ENCODE data around the gene PTPRN. TPM values are rescaled to one million over a fixed set of nuclear protein-coding genes. Genes with fewer than 3 reads are reported as not detected.

PTPRN gene
- total RNA-seq, 1 donor from 2014 or later = 0.75 TPM

- DNase-seq (ENCODE audit: low read depth) = no peak
- peak overlapping the region; percentile 96 for H3K4me3 ChIP-seq (ENCODE audit: low read depth, low read length)
- TF ChIP-seq, protein P1, sequence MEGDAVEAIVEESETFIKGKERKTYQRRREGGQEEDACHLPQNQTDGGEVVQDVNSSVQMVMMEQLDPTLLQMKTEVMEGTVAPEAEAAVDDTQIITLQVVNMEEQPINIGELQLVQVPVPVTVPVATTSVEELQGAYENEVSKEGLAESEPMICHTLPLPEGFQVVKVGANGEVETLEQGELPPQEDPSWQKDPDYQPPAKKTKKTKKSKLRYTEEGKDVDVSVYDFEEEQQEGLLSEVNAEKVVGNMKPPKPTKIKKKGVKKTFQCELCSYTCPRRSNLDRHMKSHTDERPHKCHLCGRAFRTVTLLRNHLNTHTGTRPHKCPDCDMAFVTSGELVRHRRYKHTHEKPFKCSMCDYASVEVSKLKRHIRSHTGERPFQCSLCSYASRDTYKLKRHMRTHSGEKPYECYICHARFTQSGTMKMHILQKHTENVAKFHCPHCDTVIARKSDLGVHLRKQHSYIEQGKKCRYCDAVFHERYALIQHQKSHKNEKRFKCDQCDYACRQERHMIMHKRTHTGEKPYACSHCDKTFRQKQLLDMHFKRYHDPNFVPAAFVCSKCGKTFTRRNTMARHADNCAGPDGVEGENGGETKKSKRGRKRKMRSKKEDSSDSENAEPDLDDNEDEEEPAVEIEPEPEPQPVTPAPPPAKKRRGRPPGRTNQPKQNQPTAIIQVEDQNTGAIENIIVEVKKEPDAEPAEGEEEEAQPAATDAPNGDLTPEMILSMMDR (conservative IDR thresholded peaks at IDR 0.05; ENCODE audit: low read depth, low read length) = no peak
Observed at GRCh38 chr2:219245899-219246230, 63.3 kb downstream of the PTPRN start.

DNA sequence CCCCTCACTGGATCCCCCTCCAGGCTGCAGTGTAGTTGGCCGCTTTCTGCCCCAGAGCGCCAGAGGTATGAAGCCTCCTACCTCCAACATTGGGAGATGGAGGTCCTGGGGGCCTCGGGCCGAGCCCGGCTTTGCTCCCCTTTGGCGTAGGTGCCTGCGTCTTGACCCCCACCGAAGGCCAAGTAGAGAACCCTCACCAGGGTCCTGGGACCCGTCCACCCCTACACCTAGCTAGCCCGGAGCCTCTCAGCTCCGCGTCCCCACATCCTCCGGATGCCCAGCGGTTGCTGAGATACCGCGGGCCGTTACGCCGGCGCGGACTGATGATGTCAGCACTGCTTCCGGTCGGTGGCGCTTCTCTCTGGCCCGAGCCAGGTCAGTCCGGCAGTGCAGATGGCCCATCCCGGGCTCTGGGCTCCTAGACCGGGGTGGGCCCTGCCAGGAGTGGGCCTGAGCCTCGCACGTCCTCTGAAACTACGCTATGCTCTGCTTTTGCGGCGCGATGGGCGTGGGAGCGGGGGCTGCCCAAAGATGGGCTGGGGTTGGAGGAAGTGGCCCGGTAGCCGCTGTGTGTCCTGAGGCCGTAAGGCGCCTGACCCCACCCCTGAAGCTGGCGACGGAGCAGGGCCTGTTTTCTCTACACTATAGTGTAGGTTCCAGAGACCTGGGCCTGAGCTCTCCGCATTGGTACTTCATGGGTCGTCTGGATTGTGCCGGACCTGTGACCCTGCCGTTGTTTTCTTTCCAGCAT, 63.9 kb downstream of the PTPRN start, which contains the start of the genes GLB1L and STK16:
GLB1L (minus strand) TSS at position 297 of the 751 bp plus-strand sequence. CDS start 1,871 bp downstream, outside the sequence.
STK16 (plus strand) TSS at position 332 of the 751 bp plus-strand sequence. CDS start 521 bp downstream, outside the sequence.
- TF ChIP-seq, protein P1 (conservative IDR thresholded peaks at IDR 0.05; ENCODE audit: low read depth, low read length) = no peak
- H3K4me3 ChIP-seq (ENCODE audit: low read depth, low read length) = peak within 1 kb of the TSS; percentile 96
- DNase-seq (ENCODE audit: low read depth) = no peak

- TF ChIP-seq, protein P1 (conservative IDR thresholded peaks at IDR 0.05; ENCODE audit: low read depth, low read length) = no peak
- DNase-seq (ENCODE audit: low read depth) = no peak
- peak overlapping the region; percentile 96 for H3K4me3 ChIP-seq (ENCODE audit: low read depth, low read length)
Observed at GRCh38 chr2:219244789-219245147, 64.4 kb downstream of the PTPRN start.

GRCh38 chr2:219243291-219243761, 65.9 kb downstream of the PTPRN start:
- TF ChIP-seq, protein P1 (conservative IDR thresholded peaks at IDR 0.05; ENCODE audit: low read depth, low read length) = no peak
- H3K4me3 ChIP-seq (ENCODE audit: low read depth, low read length) = peak overlapping the region; percentile 61
- DNase-seq (ENCODE audit: low read depth) = no peak

Other genes starting within 250 kb of the PTPRN start
- gene IHH, start 248.5 kb downstream of the PTPRN start, total RNA-seq = 0.29 TPM in 1 of 2 replicates, not detected in the other
- gene NHEJ1, start 148.6 kb downstream of the PTPRN start, total RNA-seq = 13.1 and 17.1 TPM in 2 replicates
- 0.06 TPM in 1 of 2 replicates, not detected in the other for gene SLC23A3, start 139.4 kb downstream of the PTPRN start, total RNA-seq
- gene CNPPD1, start 132.5 kb downstream of the PTPRN start, total RNA-seq = 37.5 and 51.0 TPM in 2 replicates
- 34.4 and 40.1 TPM in 2 replicates for gene RETREG2, start 131.1 kb downstream of the PTPRN start, total RNA-seq
- gene ZFAND2B, start 102.6 kb downstream of the PTPRN start, total RNA-seq = 29.7 and 31.6 TPM in 2 replicates
- gene ABCB6, start 90.4 kb downstream of the PTPRN start, total RNA-seq = 9.3 and 11.7 TPM in 2 replicates
- gene ATG9A, start 79.8 kb downstream of the PTPRN start, total RNA-seq = 34.1 and 52.9 TPM in 2 replicates
- gene ANKZF1, start 79.6 kb downstream of the PTPRN start, total RNA-seq = 20.3 and 50.3 TPM in 2 replicates
- gene GLB1L, start 64.0 kb downstream of the PTPRN start, total RNA-seq = 10.4 and 11.0 TPM in 2 replicates
- 10.1 and 17.5 TPM in 2 replicates for gene STK16, start 63.9 kb downstream of the PTPRN start, total RNA-seq
- gene TUBA4B, start 56.2 kb downstream of the PTPRN start, total RNA-seq = 0.52 TPM in 1 of 2 replicates, not detected in the other
- 191 and 196 TPM in 2 replicates for gene TUBA4A, start 55.5 kb downstream of the PTPRN start, total RNA-seq
- gene DNAJB2, start 30.0 kb downstream of the PTPRN start, total RNA-seq = 31.8 and 54.8 TPM in 2 replicates
- gene RESP18, start 23.3 kb upstream of the PTPRN start, total RNA-seq = not detected in 2 replicates
- gene DNPEP, start 78.5 kb upstream of the PTPRN start, total RNA-seq = 40.0 and 54.0 TPM in 2 replicates
- gene DES, start 109.0 kb upstream of the PTPRN start, total RNA-seq = not detected in 2 replicates
- 4.6 and 28.3 TPM in 2 replicates for gene SPEG, start 125.4 kb upstream of the PTPRN start, total RNA-seq
- gene GMPPA, start 189.5 kb upstream of the PTPRN start, total RNA-seq = 27.2 and 35.3 TPM in 2 replicates
- gene ASIC4, start 205.1 kb upstream of the PTPRN start, total RNA-seq = not detected in 2 replicates
- 96.2 and 122 TPM in 2 replicates for gene CHPF, start 234.4 kb upstream of the PTPRN start, total RNA-seq
- gene TMEM198, start 234.6 kb upstream of the PTPRN start, total RNA-seq = 1.6 and 1.7 TPM in 2 replicates